Measurements from ENCODE around the gene MPP2.
"Not testable (repeated sequence)": the region's sequence is repeated elsewhere in the genome, so short reads cannot be mapped to it uniquely, and the experiment has no call there.

MPP2 gene, protein sequence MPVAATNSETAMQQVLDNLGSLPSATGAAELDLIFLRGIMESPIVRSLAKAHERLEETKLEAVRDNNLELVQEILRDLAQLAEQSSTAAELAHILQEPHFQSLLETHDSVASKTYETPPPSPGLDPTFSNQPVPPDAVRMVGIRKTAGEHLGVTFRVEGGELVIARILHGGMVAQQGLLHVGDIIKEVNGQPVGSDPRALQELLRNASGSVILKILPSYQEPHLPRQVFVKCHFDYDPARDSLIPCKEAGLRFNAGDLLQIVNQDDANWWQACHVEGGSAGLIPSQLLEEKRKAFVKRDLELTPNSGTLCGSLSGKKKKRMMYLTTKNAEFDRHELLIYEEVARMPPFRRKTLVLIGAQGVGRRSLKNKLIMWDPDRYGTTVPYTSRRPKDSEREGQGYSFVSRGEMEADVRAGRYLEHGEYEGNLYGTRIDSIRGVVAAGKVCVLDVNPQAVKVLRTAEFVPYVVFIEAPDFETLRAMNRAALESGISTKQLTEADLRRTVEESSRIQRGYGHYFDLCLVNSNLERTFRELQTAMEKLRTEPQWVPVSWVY

DNA sequence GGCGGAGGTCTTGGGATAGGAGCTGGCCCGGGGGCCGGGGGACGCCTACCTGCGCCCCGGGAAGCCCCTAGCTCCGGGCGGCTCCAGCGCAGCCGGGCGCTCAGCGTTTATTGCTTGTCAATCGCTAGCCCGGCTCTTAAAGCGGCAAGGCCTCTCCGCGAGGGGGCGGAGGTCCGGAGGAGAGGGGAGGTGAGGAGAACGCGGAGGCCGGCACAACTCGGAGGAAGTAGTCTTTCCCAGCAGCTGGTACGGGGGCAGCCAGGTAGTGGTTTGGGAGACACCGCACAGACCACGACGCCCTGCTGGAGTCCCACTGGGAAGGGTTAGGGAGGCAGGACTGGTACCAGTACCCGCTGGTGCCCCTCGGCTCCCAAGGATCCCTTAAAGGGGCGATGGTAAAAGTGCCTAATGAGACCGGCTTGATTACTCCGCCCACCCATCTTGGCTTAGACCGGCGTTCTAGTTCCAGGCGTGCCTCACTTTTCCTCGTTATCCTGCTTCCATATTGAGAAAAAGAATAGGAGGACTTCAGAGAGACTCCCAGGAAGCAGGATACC, at the start of gene MPP2:
MPP2 (minus strand) TSS at position 112 of the 557 bp plus-strand sequence. CDS start 3,076 bp downstream, outside the sequence.
- DNase-seq: peak; percentile 58 to 66

DNA sequence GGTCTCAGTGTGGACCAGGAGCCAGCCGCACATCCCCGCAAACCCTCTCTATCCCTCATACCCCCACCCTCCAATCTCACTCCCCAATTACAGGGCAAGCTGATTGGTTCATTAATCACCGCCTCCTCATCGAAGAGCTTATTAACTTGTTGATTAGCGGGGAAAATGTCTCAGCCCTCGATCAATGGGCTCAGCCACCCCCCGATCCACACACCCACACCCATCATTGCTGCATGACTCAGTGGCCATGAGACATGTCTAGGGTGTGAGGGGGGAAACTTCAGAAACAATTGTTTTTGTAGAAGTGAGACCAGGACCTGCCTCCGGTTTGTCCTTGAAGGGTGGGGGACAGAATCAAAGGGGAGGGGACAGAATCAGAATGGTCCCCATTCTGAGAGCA, 48.9 kb upstream of the MPP2 start:
- DNase-seq: no peak

DNA sequence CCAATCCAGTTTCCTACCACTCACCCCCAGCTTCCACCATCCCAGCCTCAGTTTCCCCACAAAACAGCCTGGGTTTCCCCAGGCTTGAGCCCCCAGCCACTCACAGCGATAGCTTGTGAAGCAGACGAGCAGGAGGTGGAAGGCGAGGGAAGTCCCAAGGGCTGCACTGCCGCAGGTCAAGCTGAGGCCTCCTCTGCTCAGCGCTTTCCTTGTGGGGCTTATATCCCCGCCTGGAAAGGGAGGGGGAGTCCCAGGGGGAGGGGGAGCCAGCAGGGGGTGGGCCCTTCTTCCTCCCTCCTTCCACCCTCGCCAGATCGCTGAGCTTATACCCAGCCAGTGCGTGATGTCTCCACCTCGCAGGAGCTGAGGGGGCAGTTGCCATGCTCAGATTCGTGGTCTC, 46.4 kb upstream of the MPP2 start, which contains the start of gene PYY:
PYY (minus strand) TSS at position 195 of the 400 bp plus-strand sequence. CDS start 457 bp downstream, outside the sequence.
- DNase-seq: no peak

DNA sequence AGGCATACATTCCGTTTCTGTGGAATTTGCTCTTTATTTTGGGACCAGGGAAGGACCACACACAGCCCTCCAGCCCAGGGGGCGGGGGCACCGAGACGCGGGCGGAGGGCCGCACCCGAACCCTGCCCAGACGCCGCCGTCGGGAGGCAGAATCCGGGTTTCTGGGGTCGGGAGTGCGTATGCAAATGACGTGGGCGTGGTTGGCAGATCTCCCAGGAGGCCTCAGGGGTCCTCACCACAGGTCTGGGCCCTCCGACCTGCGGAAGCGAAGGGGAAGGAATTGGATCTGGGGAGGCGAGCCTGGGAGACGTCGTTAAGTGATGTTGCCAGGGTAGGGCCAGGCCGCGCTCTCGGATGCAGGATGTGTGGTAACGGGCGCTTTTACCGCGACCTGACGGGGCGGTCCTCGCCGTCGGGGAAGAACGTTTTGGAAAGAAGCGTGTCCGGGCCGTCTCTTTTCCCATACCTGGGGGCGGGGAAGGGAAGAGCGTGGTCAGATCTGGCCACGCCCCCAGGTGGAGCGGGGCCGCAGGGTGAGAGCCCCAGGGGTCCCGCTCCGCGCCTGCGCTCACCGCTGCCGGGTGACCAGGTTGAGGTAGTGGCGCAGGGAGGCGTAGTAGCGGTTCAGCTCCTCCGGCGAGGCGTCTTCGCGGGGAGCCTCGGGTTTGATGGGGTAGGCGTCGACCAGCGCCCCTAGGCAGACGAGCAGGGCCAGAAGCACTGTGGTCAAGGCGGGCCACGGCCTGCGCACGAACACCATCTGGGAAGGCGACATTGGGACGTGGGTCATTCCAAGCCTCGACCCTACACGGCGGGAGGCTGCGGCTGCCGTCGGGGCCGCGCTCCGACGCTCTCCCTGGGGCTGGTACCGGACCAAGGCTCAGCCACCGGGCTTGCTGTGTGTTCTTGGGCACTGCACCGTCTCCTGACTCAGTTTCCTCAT, 45.7 kb upstream of the MPP2 start:
- DNase-seq: no peak

DNA sequence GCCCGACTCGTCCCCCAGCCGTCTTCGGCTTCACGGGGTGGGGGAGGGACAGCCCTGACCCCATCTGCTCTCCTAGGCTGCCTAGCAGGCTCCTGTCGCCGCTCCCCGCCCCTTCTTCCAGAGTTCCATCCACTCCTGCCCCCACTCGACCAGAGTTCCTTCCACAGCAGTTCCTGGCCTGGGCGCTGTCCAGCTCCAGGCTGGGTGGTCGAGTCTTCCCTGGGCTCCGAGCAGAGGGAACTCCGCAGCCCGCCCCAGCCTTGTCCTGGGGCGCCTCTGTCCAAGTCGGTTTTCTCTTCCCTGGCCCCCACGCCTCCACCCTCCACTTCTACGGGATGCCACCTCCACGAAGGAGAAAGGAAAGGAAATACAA, 45.0 kb upstream of the MPP2 start:
- DNase-seq: no peak

DNA sequence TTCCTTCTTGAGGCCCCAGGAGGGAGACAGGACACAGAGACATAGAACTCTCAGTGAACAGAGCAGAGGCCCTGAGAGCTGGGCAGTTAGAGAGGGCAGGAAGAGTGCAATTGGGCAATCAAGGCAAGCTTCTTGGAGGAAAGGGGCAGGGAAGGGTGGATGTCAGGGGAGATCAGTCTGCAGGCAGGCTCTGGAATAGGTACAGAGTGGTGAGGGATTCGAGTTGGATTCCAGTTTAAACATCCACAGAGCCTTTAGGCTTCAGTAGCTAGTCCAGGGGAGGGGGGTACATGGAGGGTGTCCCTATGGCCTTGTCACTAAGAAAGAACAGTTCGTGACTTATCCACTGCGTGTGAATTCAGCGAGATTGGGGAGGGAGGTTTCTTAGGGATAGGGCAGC, 44.4 kb upstream of the MPP2 start:
- DNase-seq: no peak

DNA sequence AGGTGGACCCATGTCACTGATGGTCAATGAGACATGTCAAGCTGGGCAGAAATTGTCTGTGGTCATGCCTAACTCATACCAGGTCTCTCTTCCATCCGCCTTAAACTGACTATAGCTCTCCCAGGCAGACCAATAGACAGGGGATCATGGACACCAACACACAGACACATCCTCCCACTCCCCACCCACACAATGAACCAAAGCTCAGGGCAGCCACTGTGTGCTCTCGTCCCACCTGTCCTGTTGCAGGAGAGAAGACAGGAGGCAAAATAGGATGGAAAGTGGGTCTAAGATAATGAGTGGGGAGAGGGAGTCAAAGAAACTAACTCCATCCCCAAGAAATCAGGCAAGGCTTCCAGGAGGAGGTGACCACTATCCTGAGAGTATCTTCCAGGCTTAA, 43.2 kb upstream of the MPP2 start:
- DNase-seq: no peak

DNA sequence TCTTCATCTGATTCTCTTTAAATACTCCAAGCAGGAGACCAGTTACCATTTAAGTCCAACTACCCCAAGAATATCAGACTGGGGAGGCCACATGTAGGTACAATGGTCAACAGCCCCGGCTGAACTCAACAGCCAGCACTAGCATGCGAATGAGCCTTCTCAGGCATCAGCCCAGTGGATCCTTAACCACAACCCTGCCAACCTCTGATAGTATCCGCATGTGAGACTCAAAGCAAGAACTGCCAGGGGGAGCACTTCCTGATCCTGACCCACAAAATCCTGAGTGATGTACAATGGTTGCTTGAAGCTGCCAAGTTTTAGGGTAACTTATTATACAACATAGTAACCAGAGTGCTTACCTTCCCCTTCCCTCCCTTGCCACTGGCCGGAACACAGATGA, 42.4 kb upstream of the MPP2 start:
- no peak for DNase-seq

DNA sequence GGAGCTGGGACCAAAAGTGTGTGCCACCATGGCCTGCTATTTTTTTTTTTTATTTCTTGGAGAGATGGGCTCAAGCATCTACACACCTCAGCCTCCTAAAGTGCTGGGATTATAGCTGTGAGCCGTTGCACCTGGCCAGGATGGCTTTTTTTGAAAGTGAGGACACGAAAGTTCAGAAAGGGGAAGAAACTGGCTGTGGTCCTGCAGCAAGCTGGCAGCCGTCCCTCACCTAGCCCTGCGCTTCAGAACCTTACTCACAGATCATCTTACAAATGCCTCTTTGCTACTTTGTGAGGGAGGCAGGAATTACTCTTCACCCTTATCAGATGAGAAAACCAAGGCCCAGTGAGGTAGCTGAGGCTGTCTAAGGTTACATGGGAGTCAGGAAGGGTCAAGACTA, 39.4 kb upstream of the MPP2 start:
- no peak for DNase-seq

DNA sequence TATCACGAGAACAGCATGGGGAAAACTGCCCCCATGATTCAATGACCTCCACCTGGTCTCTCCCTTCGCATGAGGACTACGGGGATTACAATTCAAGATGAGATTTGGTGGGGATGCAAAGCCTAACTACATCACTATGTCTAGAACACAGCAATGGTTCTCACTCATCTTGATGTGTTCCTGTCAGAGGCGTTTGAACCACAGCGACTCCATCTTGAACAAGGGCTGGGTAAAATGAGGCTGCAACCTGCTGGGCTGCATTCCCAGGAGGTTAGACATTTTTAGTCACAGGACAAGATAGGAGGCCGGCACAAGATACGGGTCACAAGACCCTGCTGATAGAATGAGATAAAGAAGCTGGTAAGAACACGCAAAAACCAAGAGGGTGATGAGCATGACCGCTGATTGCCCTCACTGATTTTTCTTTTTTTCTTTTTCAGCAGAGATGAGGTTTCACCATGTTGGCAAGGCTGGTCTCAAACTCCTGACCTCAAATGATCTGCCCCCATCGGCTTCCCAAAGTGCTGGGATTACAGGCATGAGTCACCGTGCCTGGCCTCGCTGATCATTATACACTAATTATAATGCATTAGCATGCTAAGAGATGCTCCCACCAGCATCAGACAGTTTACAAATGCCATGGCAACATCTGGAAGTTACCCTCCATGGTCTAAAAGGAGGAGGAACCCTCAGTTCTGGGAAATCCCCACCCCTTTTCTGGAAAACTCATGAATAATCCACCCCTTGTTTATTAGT, 37.9 kb upstream of the MPP2 start:
- no peak for DNase-seq

DNA sequence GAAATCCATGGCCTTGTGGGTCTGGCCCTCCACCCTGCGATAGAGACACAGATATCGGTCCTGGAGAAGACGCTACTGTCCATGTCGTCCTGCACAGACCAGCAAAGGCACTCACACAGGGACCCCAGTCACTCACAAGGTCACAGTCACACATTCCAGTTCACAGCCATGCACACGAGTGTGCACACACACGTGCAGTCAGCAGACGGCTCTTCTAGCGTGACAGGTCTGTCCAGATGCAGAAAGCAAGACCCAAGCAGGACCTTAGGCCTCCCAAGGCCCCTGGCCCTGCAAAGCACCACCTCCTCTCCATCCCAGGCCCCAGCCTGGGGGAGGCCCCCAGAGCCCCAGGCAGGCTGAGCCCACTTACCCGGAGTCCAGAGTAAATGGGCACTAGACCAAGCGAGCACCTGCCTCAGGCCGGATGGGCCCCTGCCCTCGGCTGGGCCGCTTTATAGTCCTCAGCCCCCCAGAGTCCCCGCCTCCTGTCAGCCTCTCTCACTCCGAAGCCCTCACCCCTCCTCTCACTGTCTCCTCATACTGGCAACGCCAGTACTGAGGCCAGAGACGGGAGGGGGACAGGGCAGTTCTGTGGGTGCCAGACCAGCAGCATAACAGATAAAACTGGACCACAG, 34.8 kb upstream of the MPP2 start, which contains the start of gene PPY:
PPY (minus strand) TSS at position 426 of the 635 bp plus-strand sequence. CDS start 822 bp downstream, outside the sequence.
- DNase-seq: no peak

DNA sequence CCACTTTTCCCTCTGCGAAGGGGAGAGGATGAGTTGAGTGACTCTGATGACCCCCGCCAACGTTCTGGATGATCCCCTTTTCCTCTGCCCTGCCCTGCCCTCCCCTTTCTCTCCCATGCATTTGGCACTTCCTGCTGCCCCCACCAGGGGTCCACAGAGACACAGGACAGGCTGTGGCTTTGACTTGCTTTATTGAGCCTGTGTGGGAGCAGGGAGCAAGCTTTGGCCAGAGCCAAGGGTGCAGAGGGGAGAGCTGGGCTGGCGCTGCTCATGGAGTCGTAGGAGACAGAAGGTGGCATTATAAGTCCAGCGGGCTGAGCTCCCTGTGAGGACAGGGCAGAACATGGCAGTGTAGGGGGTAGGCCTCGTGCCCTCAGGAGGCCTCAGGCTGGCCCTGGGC, 33.3 kb upstream of the MPP2 start:
- peak in 1 of 2 donors; percentile 22 for DNase-seq

DNA sequence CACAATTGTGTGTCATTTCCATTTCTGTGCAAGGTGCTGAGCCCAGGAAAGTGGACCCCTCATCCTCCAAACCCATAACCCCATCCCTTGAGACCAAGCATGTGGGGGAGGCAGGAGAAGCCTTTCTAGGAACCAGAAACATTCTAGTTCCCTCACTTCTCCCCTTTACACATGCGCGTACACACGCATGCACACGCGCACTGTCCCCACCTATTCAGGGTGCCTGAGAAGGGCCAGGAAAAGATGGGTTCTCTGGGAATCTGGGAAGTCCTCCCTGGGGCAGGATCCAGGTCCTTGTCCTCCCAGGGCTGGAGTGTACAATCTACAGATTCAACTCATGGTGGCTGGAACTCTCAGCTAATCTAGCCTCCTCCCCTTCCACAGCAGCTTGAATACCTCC, 32.5 kb upstream of the MPP2 start:
- DNase-seq: no peak

DNA sequence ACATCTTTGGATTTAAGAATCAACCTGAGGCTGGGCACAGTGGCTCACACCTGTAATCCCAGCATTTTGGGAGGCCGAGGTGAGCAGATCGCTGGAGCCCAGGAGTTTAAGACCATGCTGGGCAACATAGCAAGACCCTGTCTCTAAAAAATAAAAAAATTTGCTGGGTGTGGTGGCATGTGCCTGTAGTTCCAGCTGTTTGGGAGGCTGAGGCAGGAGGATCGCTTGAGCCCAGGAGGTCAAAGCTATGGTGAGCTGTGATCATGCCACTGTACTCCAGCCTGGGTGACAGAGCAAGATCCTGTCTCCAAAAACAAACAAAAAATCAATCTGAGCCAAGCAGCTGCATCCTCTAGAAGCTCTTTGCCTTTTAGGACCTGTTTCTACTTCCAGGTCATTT, 32.1 kb upstream of the MPP2 start:
- not testable (repeated sequence) for DNase-seq

DNA sequence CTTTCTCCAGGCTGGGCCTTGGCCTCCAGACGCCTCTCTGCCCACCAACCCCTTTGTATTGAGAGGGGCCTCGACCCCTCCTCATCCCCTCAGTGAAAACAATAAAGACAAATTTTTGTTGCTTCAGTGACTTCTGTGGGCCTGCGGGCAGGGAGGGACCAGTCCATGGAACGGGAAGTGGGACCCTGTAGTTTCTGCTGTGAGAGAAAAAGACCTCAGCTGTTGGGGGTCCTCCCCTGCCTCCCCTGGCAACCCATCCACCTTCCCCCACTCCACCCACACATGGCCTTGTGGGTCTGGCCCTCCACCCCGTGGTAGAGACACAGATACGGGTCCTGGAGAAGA, 31.5 kb upstream of the MPP2 start:
- no peak for DNase-seq

DNA sequence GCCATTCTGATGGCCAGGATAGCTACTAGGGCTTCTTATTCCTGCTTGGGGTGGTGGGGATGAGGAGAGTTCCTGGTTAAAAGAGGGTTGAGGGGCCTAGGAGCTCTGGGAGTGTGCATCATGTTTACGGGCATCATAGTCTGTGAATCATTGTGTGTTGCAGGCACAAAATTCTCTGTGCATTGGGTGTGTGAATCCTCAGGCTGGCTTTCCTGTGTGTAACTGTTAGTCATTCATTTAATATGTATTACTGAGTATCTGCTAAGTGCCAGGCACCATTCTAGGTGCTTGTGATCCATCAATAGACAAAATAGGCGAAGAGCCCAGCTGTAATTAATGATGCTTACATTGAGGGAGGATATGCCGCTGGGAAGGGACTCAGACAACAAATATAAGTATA, 29.1 kb upstream of the MPP2 start:
- no peak for DNase-seq

DNA sequence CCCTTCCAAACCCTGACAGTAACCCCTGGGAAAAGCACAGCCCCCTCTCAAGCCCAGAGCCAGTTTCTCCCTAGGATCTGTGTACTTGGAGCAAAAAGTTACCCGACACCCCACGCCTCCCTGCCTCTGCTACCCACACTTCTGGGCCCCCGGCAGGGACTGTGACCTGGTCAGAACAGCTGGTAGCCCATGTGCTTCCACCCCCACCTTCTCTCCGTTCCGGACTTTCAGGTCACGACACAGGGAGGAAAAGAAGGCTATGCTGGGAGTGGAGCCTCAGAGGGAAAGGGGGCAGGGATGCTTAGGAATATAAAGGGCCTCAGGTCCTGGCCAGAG, 28.6 kb upstream of the MPP2 start:
- no peak for DNase-seq

DNA sequence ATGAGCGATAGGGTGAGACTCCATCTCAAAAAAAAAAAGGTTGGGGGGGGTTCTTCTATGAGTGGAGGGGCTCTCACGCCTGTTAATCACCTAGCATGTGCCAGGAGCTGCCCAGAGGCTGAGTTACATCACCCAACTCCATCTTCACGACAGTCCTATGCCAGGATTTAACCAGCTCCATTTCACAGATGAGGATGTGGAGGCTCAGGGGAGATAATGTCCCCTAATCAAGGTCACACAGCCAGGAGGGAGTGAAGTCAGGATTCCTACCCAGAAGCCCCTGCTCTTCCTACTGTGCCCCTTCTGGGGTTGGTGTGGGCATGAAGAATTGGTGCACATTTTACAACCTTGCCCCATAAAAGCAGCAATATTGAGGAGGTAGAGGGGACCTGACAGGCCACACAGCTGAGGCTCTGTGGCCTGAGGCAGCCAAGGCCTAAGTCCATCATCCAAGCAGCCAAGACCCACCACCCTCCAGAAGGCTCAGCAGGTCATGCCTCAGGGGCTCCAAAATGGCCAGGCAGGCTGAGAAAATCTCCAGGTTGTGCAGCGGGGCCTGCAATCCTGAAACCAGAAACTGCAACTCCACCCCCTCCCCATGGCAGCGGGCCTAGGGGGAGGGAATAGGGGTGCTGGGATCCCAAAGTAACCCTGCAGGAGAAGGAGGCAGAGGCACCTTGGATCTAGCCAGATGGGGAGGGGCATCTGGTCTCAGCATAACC, 28.0 kb upstream of the MPP2 start:
- no peak for DNase-seq

DNA sequence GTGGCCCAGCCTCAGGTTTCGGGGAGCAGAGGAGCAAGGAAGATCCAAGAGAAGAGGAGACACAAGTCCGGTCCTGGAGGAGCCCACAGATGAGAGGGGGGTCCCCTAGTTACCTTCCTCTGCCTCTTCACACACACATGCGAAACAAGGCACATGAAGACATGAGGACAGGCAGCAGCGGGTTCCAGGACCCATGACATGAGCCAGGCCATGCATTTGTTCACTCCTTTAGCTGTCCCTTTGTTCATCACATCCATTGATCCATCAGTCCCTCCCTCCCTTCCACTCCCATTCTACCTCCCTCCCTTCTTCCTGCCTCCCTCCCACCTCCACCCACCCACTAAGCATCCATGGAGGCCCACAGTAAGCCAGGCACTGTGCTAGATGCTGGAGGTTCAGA, 25.6 kb upstream of the MPP2 start:
- DNase-seq: no peak

DNA sequence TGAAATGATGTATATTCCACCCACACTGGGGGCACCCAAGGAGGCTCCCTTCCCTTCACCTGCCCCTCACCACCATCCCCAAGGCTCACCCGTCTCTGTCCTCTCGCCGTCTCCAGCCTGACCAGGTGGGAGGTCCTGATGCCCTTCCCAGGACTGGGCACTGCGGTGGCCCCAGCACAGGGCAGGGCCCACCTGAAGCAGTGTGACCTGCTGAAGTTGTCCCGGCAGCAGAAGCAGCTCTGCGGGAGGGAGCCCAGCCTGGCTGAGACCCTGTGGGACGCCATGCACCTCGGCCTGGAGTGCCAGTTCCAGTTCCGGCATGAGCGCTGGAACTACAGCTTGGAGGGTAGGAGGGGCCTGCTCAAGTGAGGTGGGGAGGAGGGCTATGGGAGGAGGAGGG, 25.0 kb upstream of the MPP2 start:
- no peak for DNase-seq

DNA sequence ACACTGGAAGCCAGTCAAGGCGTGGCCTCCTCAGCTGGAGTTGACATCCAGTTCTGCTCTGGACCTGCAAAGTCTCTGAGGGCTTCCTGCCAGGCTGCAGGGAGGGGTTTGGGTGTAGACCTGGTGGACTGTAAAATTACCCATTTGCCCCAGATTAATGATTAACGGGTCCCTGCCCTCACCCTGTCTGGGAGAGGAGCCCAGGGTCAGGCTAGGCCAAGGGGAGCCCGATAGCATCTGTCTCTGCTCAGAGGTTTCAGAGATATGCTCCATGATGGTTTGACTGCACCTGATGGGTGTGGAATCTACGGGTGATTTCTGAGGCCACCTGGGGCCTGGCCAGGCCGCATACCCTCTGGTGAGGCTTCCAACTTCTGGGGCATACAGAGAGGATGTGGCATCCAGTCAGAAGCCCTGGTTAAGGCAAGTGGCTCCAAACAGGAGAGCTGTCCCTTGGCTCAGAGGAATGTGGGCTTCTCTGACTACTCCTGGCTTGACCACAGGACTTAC, 23.8 kb upstream of the MPP2 start:
- DNase-seq: no peak

All from stimulated activated CD4-positive, alpha-beta T cell treated with anti-CD3 and anti-CD28 coated beads, Interleukin-2, amount 100 ng/mL, for 24 hours (primary cell).